ENCODE measurements around the gene CLDN16.

The CLDN16 gene

GRCh38 chr3:190433626-190434025, 45.7 kb downstream of the CLDN16 start:
- peaks cover 0 to 37% (median 2%) of the 10 kb centered on the region in 5 experiments for H3K27me3 ChIP-seq (replicated peaks in 2 of 5; ENCODE audit: control insufficient read depth in 4 of 5, insufficient read depth in 5 of 5, low read length in 4 of 5)
- H3K4me3 ChIP-seq (ENCODE audit: control insufficient read depth in 1 of 7, extremely low read depth in 1 of 7, insufficient read depth in 4 of 7, low read depth in 2 of 7, low read length in 6 of 7), result no peak overlapping the region
- DNase-seq, result no peak
- H3K27ac ChIP-seq (ENCODE audit: insufficient read depth in 1 of 2, low read depth in 1 of 2, low read length in 2 of 2, poor library complexity in 1 of 2, severe bottlenecking in 2 of 2), result no peak overlapping the region
- H3K9me3 ChIP-seq (ENCODE audit: control extremely low read depth in 1 of 5, control insufficient read depth in 4 of 5, insufficient read depth in 2 of 5, low read depth in 1 of 5, low read length in 4 of 5), result peaks cover 0 to 7% (median 0%) of the 10 kb centered on the region in 5 experiments
- CTCF ChIA-PET, result no interaction called here
- H3K36me3 ChIP-seq (ENCODE audit: control insufficient read depth in 4 of 4, insufficient read depth in 4 of 4, low read length in 3 of 4), result no peaks in the 10 kb centered on the region
- 86% methylated on average over 4 of the region's 4 CpGs for WGBS (ENCODE audit: insufficient coverage)
- POLR2A ChIA-PET, result interaction anchor here (0.6 kb wide), 1 partner anchor 143 kb away, joined by 3 read pairs; no protein-coding TSS in a partner anchor
- peaks cover 0 to 24% (median 5%) of the 10 kb centered on the region in 4 experiments for H3K4me1 ChIP-seq (ENCODE audit: control extremely low read depth in 1 of 4, control insufficient read depth in 4 of 4, insufficient read depth in 4 of 4, low read length in 3 of 4)

GRCh38 chr3:190435618-190436017, 47.7 kb downstream of the CLDN16 start:
- WGBS (ENCODE audit: insufficient coverage), result 60% methylated on average over 2 of the region's 3 CpGs
- H3K4me1 ChIP-seq (ENCODE audit: control extremely low read depth in 1 of 4, control insufficient read depth in 4 of 4, insufficient read depth in 4 of 4, low read length in 3 of 4), result peaks cover 0 to 37% (median 5%) of the 10 kb centered on the region in 4 experiments
- no peak for DNase-seq
- H3K27ac ChIP-seq (ENCODE audit: insufficient read depth in 1 of 2, low read depth in 1 of 2, low read length in 2 of 2, poor library complexity in 1 of 2, severe bottlenecking in 2 of 2), result no peak overlapping the region
- no peak overlapping the region for H3K4me3 ChIP-seq (ENCODE audit: control insufficient read depth in 1 of 7, extremely low read depth in 1 of 7, insufficient read depth in 4 of 7, low read depth in 2 of 7, low read length in 6 of 7)
- peaks cover 0 to 7% (median 0%) of the 10 kb centered on the region in 5 experiments for H3K9me3 ChIP-seq (ENCODE audit: control extremely low read depth in 1 of 5, control insufficient read depth in 4 of 5, insufficient read depth in 2 of 5, low read depth in 1 of 5, low read length in 4 of 5)
- ChIA-PET POLR2A (no interaction called here), CTCF (no interaction called here)
- H3K27me3 ChIP-seq (replicated peaks in 2 of 5; ENCODE audit: control insufficient read depth in 4 of 5, insufficient read depth in 5 of 5, low read length in 4 of 5), result peaks cover 0 to 43% (median 2%) of the 10 kb centered on the region in 5 experiments
- H3K36me3 ChIP-seq (ENCODE audit: control insufficient read depth in 4 of 4, insufficient read depth in 4 of 4, low read length in 3 of 4), result no peaks in the 10 kb centered on the region

GRCh38 chr3:190436331-190436730, 48.4 kb downstream of the CLDN16 start:
- H3K4me1 ChIP-seq (ENCODE audit: control extremely low read depth in 1 of 4, control insufficient read depth in 4 of 4, insufficient read depth in 4 of 4, low read length in 3 of 4), result peaks cover 0 to 37% (median 5%) of the 10 kb centered on the region in 4 experiments
- H3K36me3 ChIP-seq (ENCODE audit: control insufficient read depth in 4 of 4, insufficient read depth in 4 of 4, low read length in 3 of 4), result no peaks in the 10 kb centered on the region
- DNase-seq, result peak in 2 of 3 donors; percentile 51 to 52
- ChIA-PET POLR2A (no interaction called here), CTCF (no interaction called here)
- peak overlapping the region in 1 of 7 experiments; percentile 25 for H3K4me3 ChIP-seq (ENCODE audit: control insufficient read depth in 1 of 7, extremely low read depth in 1 of 7, insufficient read depth in 4 of 7, low read depth in 2 of 7, low read length in 6 of 7)
- WGBS (ENCODE audit: insufficient coverage), result 0% methylated on average over 2 of the region's 2 CpGs
- peaks cover 0 to 45% (median 2%) of the 10 kb centered on the region in 5 experiments for H3K27me3 ChIP-seq (replicated peaks in 2 of 5; ENCODE audit: control insufficient read depth in 4 of 5, insufficient read depth in 5 of 5, low read length in 4 of 5)
- peaks cover 0 to 7% (median 0%) of the 10 kb centered on the region in 5 experiments for H3K9me3 ChIP-seq (ENCODE audit: control extremely low read depth in 1 of 5, control insufficient read depth in 4 of 5, insufficient read depth in 2 of 5, low read depth in 1 of 5, low read length in 4 of 5)
- no peak overlapping the region for H3K27ac ChIP-seq (ENCODE audit: insufficient read depth in 1 of 2, low read depth in 1 of 2, low read length in 2 of 2, poor library complexity in 1 of 2, severe bottlenecking in 2 of 2)

GRCh38 chr3:190442240-190442639, 54.3 kb downstream of the CLDN16 start:
- H3K4me3 ChIP-seq (ENCODE audit: control insufficient read depth in 1 of 7, extremely low read depth in 1 of 7, insufficient read depth in 4 of 7, low read depth in 2 of 7, low read length in 6 of 7), result no peak overlapping the region
- ChIA-PET CTCF (interaction anchor here (3.8 kb wide), 1 partner anchor 17 kb away, joined by 12 read pairs; no protein-coding TSS in a partner anchor), POLR2A (no interaction called here)
- H3K36me3 ChIP-seq (ENCODE audit: control insufficient read depth in 4 of 4, insufficient read depth in 4 of 4, low read length in 3 of 4), result no peaks in the 10 kb centered on the region
- H3K27me3 ChIP-seq (replicated peaks in 2 of 5; ENCODE audit: control insufficient read depth in 4 of 5, insufficient read depth in 5 of 5, low read length in 4 of 5), result peaks cover 0 to 32% (median 3%) of the 10 kb centered on the region in 5 experiments
- no peak for DNase-seq
- H3K4me1 ChIP-seq (ENCODE audit: control extremely low read depth in 1 of 4, control insufficient read depth in 4 of 4, insufficient read depth in 4 of 4, low read length in 3 of 4), result peaks cover 10 to 22% (median 11%) of the 10 kb centered on the region in 4 experiments
- no CpG with 5 or more reads among the region's 1 CpG for WGBS (ENCODE audit: insufficient coverage)
- H3K27ac ChIP-seq (ENCODE audit: insufficient read depth in 1 of 2, low read depth in 1 of 2, low read length in 2 of 2, poor library complexity in 1 of 2, severe bottlenecking in 2 of 2), result no peak overlapping the region
- peaks cover 0 to 2% (median 0%) of the 10 kb centered on the region in 5 experiments for H3K9me3 ChIP-seq (ENCODE audit: control extremely low read depth in 1 of 5, control insufficient read depth in 4 of 5, insufficient read depth in 2 of 5, low read depth in 1 of 5, low read length in 4 of 5)

DNA sequence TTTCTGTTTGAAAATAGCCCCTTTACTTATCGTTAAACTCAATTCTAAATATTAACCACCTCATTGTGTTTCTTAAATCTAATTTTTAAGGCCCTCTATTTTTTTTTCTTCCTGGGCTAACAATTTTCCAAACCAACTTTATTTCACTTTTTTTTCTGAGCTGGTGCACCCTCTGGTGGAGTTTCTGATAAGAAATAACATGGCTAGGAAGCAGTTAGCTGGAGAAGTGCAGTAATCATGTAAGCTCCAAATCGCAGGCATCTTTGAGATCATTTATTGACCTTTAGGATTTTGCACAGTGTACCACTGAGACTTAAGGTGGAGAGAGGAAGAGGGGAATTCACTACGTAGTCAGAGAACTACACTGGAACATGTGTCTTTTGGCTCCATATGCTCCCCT, 55.3 kb downstream of the CLDN16 start:
- Histone ChIP-seq H3K9me3 (ENCODE audit: control extremely low read depth in 1 of 5, control insufficient read depth in 4 of 5, insufficient read depth in 2 of 5, low read depth in 1 of 5, low read length in 4 of 5) (no peaks in the 10 kb centered on the region), H3K36me3 (ENCODE audit: control insufficient read depth in 4 of 4, insufficient read depth in 4 of 4, low read length in 3 of 4) (no peaks in the 10 kb centered on the region), H3K4me3 (ENCODE audit: control insufficient read depth in 1 of 7, extremely low read depth in 1 of 7, insufficient read depth in 4 of 7, low read depth in 2 of 7, low read length in 6 of 7) (no peak overlapping the region), H3K27me3 (replicated peaks in 2 of 5; ENCODE audit: control insufficient read depth in 4 of 5, insufficient read depth in 5 of 5, low read length in 4 of 5) (peaks cover 0 to 34% (median 3%) of the 10 kb centered on the region in 5 experiments), H3K4me1 (ENCODE audit: control extremely low read depth in 1 of 4, control insufficient read depth in 4 of 4, insufficient read depth in 4 of 4, low read length in 3 of 4) (peaks cover 10 to 21% (median 11%) of the 10 kb centered on the region in 4 experiments), H3K27ac (ENCODE audit: insufficient read depth in 1 of 2, low read depth in 1 of 2, low read length in 2 of 2, poor library complexity in 1 of 2, severe bottlenecking in 2 of 2) (no peak overlapping the region)
- DNase-seq, result peak in 2 of 3 donors; percentile 13 to 15
- 100% methylated on average over 1 of the region's 3 CpGs for WGBS (ENCODE audit: insufficient coverage)
- CTCF ChIA-PET, result interaction anchor here (1.0 to 2.2 kb wide), 3 partner anchors 9 to 303 kb away, joined by 3 to 5 read pairs (median 4); no protein-coding TSS in a partner anchor
- POLR2A ChIA-PET, result interaction anchor here (0.6 kb wide), 1 partner anchor 17 kb away, joined by 5 read pairs; no protein-coding TSS in a partner anchor

- Histone ChIP-seq H3K9me3 (ENCODE audit: control extremely low read depth in 1 of 5, control insufficient read depth in 4 of 5, insufficient read depth in 2 of 5, low read depth in 1 of 5, low read length in 4 of 5) (no peaks in the 10 kb centered on the region), H3K27ac (ENCODE audit: insufficient read depth in 1 of 2, low read depth in 1 of 2, low read length in 2 of 2, poor library complexity in 1 of 2, severe bottlenecking in 2 of 2) (no peak overlapping the region), H3K27me3 (replicated peaks in 2 of 5; ENCODE audit: control insufficient read depth in 4 of 5, insufficient read depth in 5 of 5, low read length in 4 of 5) (peaks cover 0 to 41% (median 5%) of the 10 kb centered on the region in 5 experiments), H3K4me1 (ENCODE audit: control extremely low read depth in 1 of 4, control insufficient read depth in 4 of 4, insufficient read depth in 4 of 4, low read length in 3 of 4) (peaks cover 10 to 21% (median 11%) of the 10 kb centered on the region in 4 experiments), H3K4me3 (ENCODE audit: control insufficient read depth in 1 of 7, extremely low read depth in 1 of 7, insufficient read depth in 4 of 7, low read depth in 2 of 7, low read length in 6 of 7) (no peak overlapping the region), H3K36me3 (ENCODE audit: control insufficient read depth in 4 of 4, insufficient read depth in 4 of 4, low read length in 3 of 4) (no peaks in the 10 kb centered on the region)
- ChIA-PET CTCF (interaction anchor here (1.1 to 2.2 kb wide), 2 partner anchors 40 to 219 kb away, joined by 3 to 5 read pairs; no protein-coding TSS in a partner anchor), POLR2A (no interaction called here)
- no peak for DNase-seq
- WGBS (ENCODE audit: insufficient coverage), result 100% methylated on average over 1 of the region's 6 CpGs
Measured at GRCh38 chr3:190444006-190444405, 56.0 kb downstream of the CLDN16 start.

GRCh38 chr3:190444576-190445145, 56.7 kb downstream of the CLDN16 start:
- CTCF ChIA-PET, result interaction anchor here (0.6 to 2.2 kb wide), 5 partner anchors 19 to 482 kb away, joined by 3 to 5 read pairs (median 3); no protein-coding TSS in a partner anchor
- POLR2A ChIA-PET, result no interaction called here
- Histone ChIP-seq H3K27me3 (replicated peaks in 2 of 5; ENCODE audit: control insufficient read depth in 4 of 5, insufficient read depth in 5 of 5, low read length in 4 of 5) (peaks cover 0 to 40% (median 5%) of the 10 kb centered on the region in 5 experiments), H3K27ac (ENCODE audit: insufficient read depth in 1 of 2, low read depth in 1 of 2, low read length in 2 of 2, poor library complexity in 1 of 2, severe bottlenecking in 2 of 2) (no peak overlapping the region), H3K4me3 (ENCODE audit: control insufficient read depth in 1 of 7, extremely low read depth in 1 of 7, insufficient read depth in 4 of 7, low read depth in 2 of 7, low read length in 6 of 7) (no peak overlapping the region), H3K9me3 (ENCODE audit: control extremely low read depth in 1 of 5, control insufficient read depth in 4 of 5, insufficient read depth in 2 of 5, low read depth in 1 of 5, low read length in 4 of 5) (no peaks in the 10 kb centered on the region), H3K4me1 (ENCODE audit: control extremely low read depth in 1 of 4, control insufficient read depth in 4 of 4, insufficient read depth in 4 of 4, low read length in 3 of 4) (peaks cover 10 to 15% (median 11%) of the 10 kb centered on the region in 4 experiments), H3K36me3 (ENCODE audit: control insufficient read depth in 4 of 4, insufficient read depth in 4 of 4, low read length in 3 of 4) (no peaks in the 10 kb centered on the region)
- no peak for DNase-seq
- no CpG with 5 or more reads among the region's 3 CpGs for WGBS (ENCODE audit: insufficient coverage)
